Activated CD4-positive, alpha-beta T cell treated with anti-CD3 and anti-CD28 coated beads for 36 hours (primary cell): ENCODE measurements around the gene BABAM2. TPM values are rescaled to one million over a fixed set of nuclear protein-coding genes. Genes with fewer than 3 reads are reported as not detected.
"Not testable (repeated sequence)": the region's sequence is repeated elsewhere in the genome, so short reads cannot be mapped to it uniquely, and the experiment has no call there.

Experiments
- ATAC-seq: fragments of 200-7000 bp; cut with Tn5 transposase; one replicate; pipeline ENCODE4 v1.10.0; 2021; ENCODE audit warnings: mild to moderate bottlenecking, moderate library complexity
- CTCF ChIA-PET: fragments of 350-600 bp; sonication (Branson Sonifier 250); formaldehyde crosslinking; loops from one replicate; lab custom pipeline; 2021; ENCODE audit warnings: antibody characterized with exemption; lab: Charles Lee
- POLR2A ChIA-PET: fragments of 350-600 bp; sonication (Branson Sonifier 250); formaldehyde crosslinking; loops from one replicate; lab custom pipeline; 2021; ENCODE audit warnings: antibody characterized with exemption, inconsistent platforms; lab: Charles Lee
- DNase-seq: peaks from one replicate; pipeline ENCODE4 v3.0.0-alpha.2; 2020
- H3K27ac Mint-ChIP-seq: one replicate; pipeline ENCODE4 v1.8.0; 2021; ENCODE audit warnings: mixed read lengths
- H3K27me3 Mint-ChIP-seq: one replicate; pipeline ENCODE4 v1.8.0; 2021; ENCODE audit warnings: mixed read lengths
- H3K36me3 Mint-ChIP-seq: one replicate; pipeline ENCODE4 v1.8.0; 2021; ENCODE audit warnings: low read depth, mixed read lengths
- H3K4me1 Mint-ChIP-seq: one replicate; pipeline ENCODE4 v1.8.0; 2021; ENCODE audit warnings: mixed read lengths
- H3K4me3 Mint-ChIP-seq: one replicate; pipeline ENCODE4 v1.8.0; 2021; ENCODE audit warnings: mild to moderate bottlenecking, moderate library complexity, mixed read lengths
- H3K9me3 Mint-ChIP-seq: one replicate; pipeline ENCODE4 v1.8.0; 2021; ENCODE audit warnings: low read depth, mixed read lengths
- intact Hi-C, 2 experiments: fragments of 100-400 bp; cut with DNase I in 1 of 2; cut with micrococcal nuclease in 1 of 2; formaldehyde crosslinking; loops; one replicate each; pipeline versions ENCODE4 v1.14.2 to v1.15.1; 2022 to 2024; cut with DNase I, micrococcal nuclease
- total RNA-seq, 2 experiments: library from RNA; stranded (reverse); gene quantifications; one replicate each; pipeline ENCODE4 v1.2.3, GENCODE V29; 2021

The BABAM2 gene
- total RNA-seq, 2 experiments from 2014 or later: 58.4 to 81.1 TPM

GRCh38 chr2:28247734-28248133 lies 357.2 kb downstream of the BABAM2 start:
- Mint-ChIP-seq H3K27me3 (no peaks in the 10 kb centered on the region), H3K36me3 (peaks cover 11% of the 10 kb centered on the region), H3K4me1 (peaks cover 18% of the 10 kb centered on the region), H3K27ac (no peak overlapping the region), H3K4me3 (no peak overlapping the region), H3K9me3 (no peaks in the 10 kb centered on the region)
- DNase-seq (no peak), ATAC-seq (no peak)
- intact Hi-C loops: no loop called here
- ChIA-PET CTCF (interaction anchor here (0.6 to 0.7 kb wide), 2 partner anchors 36 to 1358 kb away, joined by 3 read pairs; no protein-coding TSS in a partner anchor), POLR2A (no interaction called here)

- no peaks in the 10 kb centered on the region for H3K27me3 Mint-ChIP-seq
- H3K4me1 Mint-ChIP-seq: peaks cover 25% of the 10 kb centered on the region
- intact Hi-C loops: no loop called here
- CTCF ChIA-PET: interaction anchor here (0.6 to 0.7 kb wide), 3 partner anchors 36 to 1359 kb away, joined by 3 read pairs; no protein-coding TSS in a partner anchor
- POLR2A ChIA-PET: no interaction called here
- no peaks in the 10 kb centered on the region for H3K9me3 Mint-ChIP-seq
- ATAC-seq (no peak), DNase-seq (no peak)
- H3K4me3 Mint-ChIP-seq: no peak overlapping the region
- H3K27ac Mint-ChIP-seq: no peak overlapping the region
- peaks cover 11% of the 10 kb centered on the region for H3K36me3 Mint-ChIP-seq
Observed at GRCh38 chr2:28248511-28248910, 358.0 kb downstream of the BABAM2 start.

DNA sequence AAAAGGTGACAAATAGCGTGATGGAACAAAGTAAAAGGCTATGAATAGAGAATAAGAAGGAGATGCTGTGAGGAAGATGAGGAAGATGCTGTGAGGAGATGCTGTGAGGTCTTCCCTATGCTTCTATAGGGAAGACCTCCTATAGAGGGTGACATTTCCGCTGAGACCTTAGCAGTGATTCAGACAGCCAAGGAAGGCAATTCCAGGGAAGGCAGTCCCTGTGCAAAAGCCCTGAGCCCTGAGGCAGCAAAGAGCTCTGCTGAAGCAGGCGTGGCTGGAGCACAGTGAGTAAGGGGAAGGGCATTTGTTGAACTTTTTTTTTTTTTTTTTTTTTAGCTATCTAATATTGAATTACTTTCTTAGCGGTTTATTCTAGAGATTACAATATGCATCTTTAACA lies 359.5 kb downstream of the BABAM2 start:
- intact Hi-C loops: loop anchor here in 1 of 2 experiments (5.0 kb wide), 1 partner anchor 142 kb away; the partner anchor contains the start of gene FOSL2
- no peaks in the 10 kb centered on the region for H3K9me3 Mint-ChIP-seq
- ChIA-PET POLR2A (interaction anchor here (0.6 kb wide), 2 partner anchors 532 to 1725 kb away, joined by 3 to 6 read pairs; no protein-coding TSS in a partner anchor), CTCF (interaction anchor here (0.7 to 1.3 kb wide), 2 partner anchors 141 to 496 kb away, joined by 3 read pairs; no protein-coding TSS in a partner anchor)
- DNase-seq (no peak), ATAC-seq (no peak)
- H3K27me3 Mint-ChIP-seq: no peaks in the 10 kb centered on the region
- H3K4me1 Mint-ChIP-seq: peaks cover 27% of the 10 kb centered on the region
- H3K27ac Mint-ChIP-seq: no peak overlapping the region
- H3K36me3 Mint-ChIP-seq: peaks cover 12% of the 10 kb centered on the region
- no peak overlapping the region for H3K4me3 Mint-ChIP-seq

DNA sequence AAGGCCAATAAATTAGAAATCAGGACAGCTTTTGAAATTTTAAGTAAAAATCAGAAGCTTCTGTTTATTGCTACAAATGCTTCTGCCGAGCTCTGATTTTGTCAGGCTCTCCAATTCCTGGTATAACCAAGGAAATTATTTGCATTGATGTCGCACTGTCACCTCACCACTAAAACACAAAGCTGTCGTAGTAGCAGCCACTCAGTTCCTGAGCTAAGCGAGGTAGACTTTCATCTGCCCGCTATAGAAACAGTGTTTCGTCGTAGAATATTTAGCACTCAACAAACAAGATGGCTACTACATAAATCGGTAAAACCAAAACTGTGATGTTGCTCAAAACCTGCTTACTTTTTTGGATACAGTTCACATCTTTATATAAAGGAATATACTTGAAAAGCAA lies 360.8 kb downstream of the BABAM2 start:
- Mint-ChIP-seq H3K4me1 (peaks cover 27% of the 10 kb centered on the region), H3K36me3 (peaks cover 8% of the 10 kb centered on the region), H3K9me3 (no peaks in the 10 kb centered on the region), H3K4me3 (no peak overlapping the region), H3K27me3 (no peaks in the 10 kb centered on the region), H3K27ac (peak overlapping the region; percentile 68)
- intact Hi-C loops: loop anchor here in 1 of 2 experiments (5.0 kb wide), 1 partner anchor 141 kb away; the partner anchor contains the start of gene FOSL2
- ATAC-seq (peak; percentile 72), DNase-seq (peak; percentile 24)
- POLR2A ChIA-PET: no interaction called here
- CTCF ChIA-PET: interaction anchor here (0.5 to 1.3 kb wide), 2 partner anchors 140 to 255 kb away, joined by 3 read pairs; no protein-coding TSS in a partner anchor

DNA sequence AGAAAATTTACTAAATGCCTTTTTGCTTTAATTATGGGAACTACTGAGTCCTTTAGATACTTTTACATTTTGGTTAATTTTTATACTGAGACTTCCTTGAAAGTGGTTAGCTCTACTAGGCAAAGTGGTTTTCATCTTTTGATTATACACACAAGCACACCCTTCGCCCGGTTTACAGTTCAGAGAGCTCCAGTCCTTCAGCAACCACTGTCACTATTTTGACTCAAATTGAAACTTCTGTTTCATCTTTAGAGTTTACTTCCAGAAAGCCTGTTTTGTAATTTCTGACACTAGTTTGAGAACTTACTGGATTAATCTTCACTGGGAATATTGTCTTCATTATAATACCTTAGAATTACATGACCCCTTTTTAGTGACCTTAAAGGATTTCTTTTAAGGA lies 361.8 kb downstream of the BABAM2 start:
- Mint-ChIP-seq H3K4me1 (peaks cover 28% of the 10 kb centered on the region), H3K27ac (no peak overlapping the region), H3K27me3 (no peaks in the 10 kb centered on the region), H3K36me3 (peaks cover 8% of the 10 kb centered on the region), H3K4me3 (no peak overlapping the region), H3K9me3 (no peaks in the 10 kb centered on the region)
- DNase-seq (peak; percentile 57), ATAC-seq (peak; percentile 87)
- ChIA-PET CTCF (interaction anchor here (0.8 to 1.3 kb wide), 2 partner anchors 26 to 37 kb away, joined by 3 read pairs; no protein-coding TSS in a partner anchor), POLR2A (no interaction called here)
- intact Hi-C loops: loop anchor here (1.0 to 5.0 kb wide), 5 partner anchors 19 to 198 kb away; partner anchors contain the start of gene FOSL2 (in 1 of the 2)

GRCh38 chr2:28253543-28253942 lies 363.0 kb downstream of the BABAM2 start:
- no peak overlapping the region for H3K4me3 Mint-ChIP-seq
- CTCF ChIA-PET: interaction anchor here (0.6 to 0.7 kb wide), 3 partner anchors 23 to 698 kb away, joined by 3 to 5 read pairs (median 5); no protein-coding TSS in a partner anchor
- DNase-seq: no peak
- H3K36me3 Mint-ChIP-seq: peaks cover 6% of the 10 kb centered on the region
- no peaks in the 10 kb centered on the region for H3K27me3 Mint-ChIP-seq
- intact Hi-C loops: loop anchor here (2.0 to 5.0 kb wide), 2 partner anchors 137 to 139 kb away; partner anchors contain the start of gene FOSL2 (in 1 of the 2)
- POLR2A ChIA-PET: interaction anchor here (0.7 kb wide), 1 partner anchor 180 kb away, joined by 11 read pairs; no protein-coding TSS in a partner anchor
- no peaks in the 10 kb centered on the region for H3K9me3 Mint-ChIP-seq
- ATAC-seq: no peak
- H3K4me1 Mint-ChIP-seq: peaks cover 29% of the 10 kb centered on the region
- no peak overlapping the region for H3K27ac Mint-ChIP-seq

- H3K27me3 Mint-ChIP-seq, ATAC-seq, intact Hi-C loops, H3K9me3 Mint-ChIP-seq, DNase-seq, H3K4me3 Mint-ChIP-seq, H3K36me3 Mint-ChIP-seq, H3K27ac Mint-ChIP-seq: not testable (repeated sequence)
- POLR2A ChIA-PET: interaction anchor here (0.7 kb wide), 1 partner anchor 124 kb away, joined by 3 read pairs; no protein-coding TSS in a partner anchor
- peaks cover 29% of the 10 kb centered on the region for H3K4me1 Mint-ChIP-seq
- CTCF ChIA-PET: interaction anchor here (0.8 to 1.0 kb wide), 2 partner anchors 173 to 191 kb away, joined by 3 read pairs; no protein-coding TSS in a partner anchor
Observed at GRCh38 chr2:28255231-28255630, 364.7 kb downstream of the BABAM2 start.

DNA sequence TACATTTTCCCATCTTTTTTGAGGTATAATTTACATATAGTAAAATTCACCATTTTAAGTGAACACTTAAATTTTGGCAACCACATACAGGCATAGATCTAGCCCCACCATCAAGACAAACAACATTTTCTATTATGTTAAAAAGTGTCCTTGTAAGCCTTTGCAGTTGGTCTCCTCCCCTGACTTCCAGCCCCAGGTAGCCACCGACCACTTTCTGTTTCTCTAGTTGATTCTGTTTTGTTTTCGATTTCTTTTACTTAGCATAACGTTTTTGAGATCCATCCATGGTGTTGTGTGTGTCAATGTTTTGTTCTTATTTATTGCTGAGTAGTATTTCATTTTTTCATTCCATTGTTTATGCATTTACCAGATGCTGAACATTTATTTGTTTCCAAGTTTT lies 366.7 kb downstream of the BABAM2 start:
- H3K9me3 Mint-ChIP-seq: no peaks in the 10 kb centered on the region
- POLR2A ChIA-PET: no interaction called here
- no peak for ATAC-seq

DNA sequence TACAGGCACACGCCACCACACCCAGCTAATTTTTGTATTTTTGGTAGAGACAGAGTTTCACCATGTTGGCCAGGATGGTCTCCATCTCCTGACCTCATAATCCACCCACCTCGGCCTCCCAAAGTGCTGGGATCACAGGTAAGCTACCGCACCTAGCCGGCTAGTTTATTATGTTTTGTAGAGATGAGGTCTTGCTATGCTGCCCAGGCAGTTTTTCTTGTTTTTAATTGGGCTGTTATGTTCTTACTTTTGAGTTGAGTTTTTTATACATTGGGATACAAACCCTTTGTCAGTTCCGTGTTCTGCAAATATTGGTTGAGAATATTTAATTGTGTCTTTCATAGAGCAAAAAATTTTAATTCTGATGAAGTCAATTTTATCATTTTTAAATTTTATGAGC lies 368.7 kb downstream of the BABAM2 start:
- POLR2A ChIA-PET, ATAC-seq, H3K9me3 Mint-ChIP-seq, H3K27me3 Mint-ChIP-seq, H3K4me3 Mint-ChIP-seq, H3K27ac Mint-ChIP-seq, H3K36me3 Mint-ChIP-seq, H3K4me1 Mint-ChIP-seq, intact Hi-C loops, DNase-seq: not testable (repeated sequence)
- CTCF ChIA-PET: interaction anchor here (0.6 kb wide), 1 partner anchor 166 kb away, joined by 3 read pairs; no protein-coding TSS in a partner anchor

More for the DNA sequence above, 366.7 kb downstream of the BABAM2 start:
- DNase-seq: no peak
- Mint-ChIP-seq H3K4me1 (peaks cover 17% of the 10 kb centered on the region), H3K27ac (no peak overlapping the region), H3K36me3 (peaks cover 3% of the 10 kb centered on the region), H3K4me3 (no peak overlapping the region), H3K27me3 (no peaks in the 10 kb centered on the region)
- CTCF ChIA-PET: no interaction called here
- intact Hi-C loops: no loop called here

DNA sequence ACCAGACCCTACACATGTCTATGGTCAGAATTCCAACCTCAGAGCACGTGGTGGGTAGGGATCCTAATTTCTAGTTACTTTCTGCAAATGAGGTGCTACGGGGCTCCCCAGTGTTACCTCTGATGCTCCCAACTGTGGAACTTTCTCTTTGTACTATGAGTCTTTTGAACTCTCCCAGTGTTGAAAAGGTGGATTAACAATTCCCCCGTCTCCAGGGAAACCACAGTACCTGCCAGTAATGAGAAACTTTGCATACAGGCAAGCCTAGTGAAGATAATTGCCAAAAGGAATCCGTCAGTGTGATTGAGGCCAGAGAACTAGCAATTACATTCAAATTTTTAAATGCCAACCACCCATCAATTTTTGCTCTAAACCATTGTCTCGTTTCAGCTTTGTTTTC lies 373.2 kb downstream of the BABAM2 start:
- H3K27ac Mint-ChIP-seq: no peak overlapping the region
- no peak overlapping the region for H3K4me3 Mint-ChIP-seq
- ATAC-seq (no peak), DNase-seq (no peak)
- peaks cover 2% of the 10 kb centered on the region for H3K36me3 Mint-ChIP-seq
- ChIA-PET CTCF (interaction anchor here (0.6 to 1.0 kb wide), 2 partner anchors 21 to 579 kb away, joined by 3 read pairs; no protein-coding TSS in a partner anchor), POLR2A (no interaction called here)
- no peaks in the 10 kb centered on the region for H3K27me3 Mint-ChIP-seq
- H3K9me3 Mint-ChIP-seq: no peaks in the 10 kb centered on the region
- H3K4me1 Mint-ChIP-seq: no peaks in the 10 kb centered on the region
- intact Hi-C loops: no loop called here

DNA sequence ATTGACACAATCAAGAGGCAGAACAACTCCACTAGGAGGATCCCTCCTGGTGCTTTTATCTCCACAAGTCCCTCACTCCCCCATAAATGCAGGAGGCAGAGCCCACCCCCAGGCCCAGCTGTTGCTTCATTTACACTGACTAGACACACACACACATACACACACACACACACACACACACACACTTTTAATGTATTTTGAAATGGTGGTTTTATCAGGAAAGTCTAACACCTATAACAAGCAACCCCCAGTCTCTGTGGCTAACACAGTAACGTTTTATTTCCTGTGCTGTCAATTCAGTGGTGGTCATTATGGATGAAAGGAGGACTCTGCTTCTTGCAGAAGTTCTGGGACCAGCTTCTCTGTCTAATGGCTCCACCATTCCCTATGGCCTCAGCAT lies 376.8 kb downstream of the BABAM2 start:
- intact Hi-C loops: no loop called here
- H3K4me3 Mint-ChIP-seq: no peak overlapping the region
- no peaks in the 10 kb centered on the region for H3K27me3 Mint-ChIP-seq
- H3K27ac Mint-ChIP-seq: no peak overlapping the region
- no peaks in the 10 kb centered on the region for H3K9me3 Mint-ChIP-seq
- ChIA-PET CTCF (no interaction called here), POLR2A (no interaction called here)
- peaks cover 3% of the 10 kb centered on the region for H3K36me3 Mint-ChIP-seq
- DNase-seq (no peak), ATAC-seq (no peak)
- H3K4me1 Mint-ChIP-seq: peaks cover 20% of the 10 kb centered on the region
